PFSK-1 (cell line): ENCODE results near the gene SERPINB3. TPM values are rescaled to one million over a fixed set of nuclear protein-coding genes. Genes with fewer than 3 reads are reported as not detected.
"Not testable (repeated sequence)": the region's sequence is repeated elsewhere in the genome, so short reads cannot be mapped to it uniquely, and the experiment has no call there.

ENCODE experiments used
- FOXP2 ChIP-seq: optimal IDR thresholded peaks from 2 replicates; pipeline ENCODE3; 2011; ENCODE audit warnings: borderline replicate concordance, control low read depth, inconsistent platforms; ENCODE audit not compliant: insufficient read depth; ENCODE audit errors: extremely low read length, extremely low read depth
- POLR2AphosphoS5 ChIP-seq: IDR thresholded peaks from 2 replicates; pipeline ENCODE4 v1.6.1; 2012; ENCODE audit warnings: low read depth, mild to moderate bottlenecking, control low read depth, low read length, moderate library complexity
- REST ChIP-seq, 2 experiments: IDR thresholded peaks; 2 replicates each; pipeline versions ENCODE4 v1.6.1 to v1.8.0; 2011 to 2012; ENCODE audit warnings: low read depth in 2 of 2, low read length in 2 of 2, control low read depth in 1 of 2, inconsistent platforms in 1 of 2, mild to moderate bottlenecking in 1 of 2, moderate library complexity in 1 of 2; ENCODE audit not compliant: insufficient read depth in 1 of 2
- SIN3A ChIP-seq: IDR thresholded peaks from 2 replicates; pipeline ENCODE4 v1.6.1; 2012; ENCODE audit warnings: mild to moderate bottlenecking, low read length, moderate library complexity, borderline replicate concordance; ENCODE audit not compliant: insufficient read depth
- TAF1 ChIP-seq: IDR thresholded peaks from 2 replicates; pipeline ENCODE4 v1.6.1; 2012; ENCODE audit warnings: low read length, control low read depth, borderline replicate concordance; ENCODE audit not compliant: insufficient read depth
- polyA plus RNA-seq: library from polyadenylated mRNA; unstranded; fragments of >200 nt; gene quantifications from one replicate; pipeline ENCODE4 v1.2.1, GENCODE V29; 2012; ENCODE audit warnings: low read depth, missing spikeins; ENCODE audit not compliant: insufficient read length

The SERPINB3 gene
- 0.75 TPM for polyA plus RNA-seq

- not testable (repeated sequence) for TF ChIP-seq POLR2AphosphoS5; REST (IDR thresholded peaks at IDR 0.05; ENCODE audit: insufficient read depth in 1 of 2, low read depth in 2 of 2, low read length in 2 of 2); FOXP2
These were observed at the start of gene SERPINB3 for GRCh38 chr18:63661750-63662149. SERPINB3 (minus strand) TSS chr18:63661893; CDS start chr18:63661216, 677 bp downstream.

GRCh38 chr18:63708650-63709049 lies 47.0 kb upstream of the SERPINB3 start:
- no peak for TF ChIP-seq SIN3A
- no peak for TF ChIP-seq REST (IDR thresholded peaks at IDR 0.05; ENCODE audit: insufficient read depth in 1 of 2, low read depth in 2 of 2, low read length in 2 of 2)
- TF ChIP-seq FOXP2: no peak
- no peak for TF ChIP-seq POLR2AphosphoS5
- no peak for TF ChIP-seq TAF1

DNA sequence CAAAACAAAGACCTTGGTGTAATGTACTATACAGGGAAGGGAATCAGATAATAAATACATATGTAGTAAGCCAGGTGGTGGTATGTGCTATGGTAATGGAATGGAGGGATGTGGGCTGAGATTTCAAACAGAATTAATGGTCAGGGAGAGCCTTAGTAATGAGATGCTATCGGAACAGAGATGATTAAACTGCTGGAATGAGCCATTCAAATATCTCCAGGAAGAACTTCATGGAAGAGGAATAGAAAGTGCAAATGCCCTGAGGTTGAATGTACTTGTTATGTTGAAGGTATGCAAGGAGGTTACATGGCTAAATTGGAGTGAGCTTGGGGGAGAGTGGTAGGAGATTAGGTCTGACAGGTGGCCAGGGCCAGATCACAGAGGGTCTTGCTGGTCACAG lies 46.1 kb upstream of the SERPINB3 start:
- TF ChIP-seq REST (IDR thresholded peaks at IDR 0.05; ENCODE audit: insufficient read depth in 1 of 2, low read depth in 2 of 2, low read length in 2 of 2) (no peak), SIN3A (no peak), FOXP2 (no peak), TAF1 (no peak), POLR2AphosphoS5 (no peak)

DNA sequence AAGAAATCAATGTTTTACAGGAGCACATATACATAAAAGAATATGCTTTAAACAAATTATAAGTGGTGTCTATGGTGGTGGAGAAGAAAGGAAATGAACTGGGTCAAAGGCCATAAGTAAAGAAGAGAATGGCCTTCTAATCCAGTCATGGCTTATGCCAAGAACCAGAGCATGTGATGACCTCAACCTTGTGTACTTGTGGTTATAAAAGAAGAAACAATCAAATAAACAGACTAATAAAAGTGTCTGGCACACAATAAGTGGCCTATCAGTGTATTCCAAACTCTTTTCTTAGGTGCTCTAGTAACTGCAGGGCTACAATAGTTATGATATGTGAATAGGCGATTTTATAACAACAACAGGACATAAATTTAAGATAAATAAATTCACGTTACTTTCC lies 43.7 kb upstream of the SERPINB3 start:
- TF ChIP-seq POLR2AphosphoS5: no peak
- TF ChIP-seq TAF1: no peak
- TF ChIP-seq SIN3A: no peak
- no peak for TF ChIP-seq FOXP2
- no peak for TF ChIP-seq REST (IDR thresholded peaks at IDR 0.05; ENCODE audit: insufficient read depth in 1 of 2, low read depth in 2 of 2, low read length in 2 of 2)

- TF ChIP-seq FOXP2 (no peak), POLR2AphosphoS5 (no peak), SIN3A (no peak), REST (IDR thresholded peaks at IDR 0.05; ENCODE audit: insufficient read depth in 1 of 2, low read depth in 2 of 2, low read length in 2 of 2) (no peak), TAF1 (no peak)
These were observed 41.0 kb upstream of the SERPINB3 start, which contains the start of gene SERPINB11 for GRCh38 chr18:63702660-63703059. SERPINB11 (plus strand) TSS chr18:63702960; CDS start chr18:63710194, 7,234 bp downstream.
